Karpas-422 (cell line): ENCODE results near the gene AFF1. TPM values are rescaled to one million over a fixed set of nuclear protein-coding genes. Genes with fewer than 3 reads are reported as not detected.

Experiments used
- DNase-seq: peaks from one replicate; pipeline ENCODE4 v3.0.0-alpha.2; 2015
- H2AFZ ChIP-seq: fragments of 200-600 bp; sonication (generic); 2 replicates; pipeline ENCODE4 v1.6.1; 2014; ENCODE audit warnings: antibody characterized with exemption, low read length, mixed read lengths
- H3K27ac ChIP-seq: fragments of 200-600 bp; sonication (generic); 2 replicates; pipeline ENCODE4 v1.5.1; 2014; ENCODE audit warnings: mild to moderate bottlenecking, low read length, moderate library complexity
- H3K27me3 ChIP-seq: fragments of 200-600 bp; sonication (generic); 2 replicates; pipeline ENCODE4 v1.6.1; 2014; ENCODE audit warnings: low read length, mixed read lengths
- H3K36me3 ChIP-seq: fragments of 200-600 bp; sonication (generic); 2 replicates; pipeline ENCODE4 v1.6.1; 2014; ENCODE audit warnings: low read length, mixed read lengths; ENCODE audit not compliant: insufficient read depth
- H3K4me1 ChIP-seq: fragments of 200-600 bp; sonication (generic); 2 replicates; pipeline ENCODE4 v1.6.1; 2014; ENCODE audit warnings: mild to moderate bottlenecking, low read length, mixed read lengths
- H3K4me2 ChIP-seq: fragments of 200-600 bp; sonication (generic); 2 replicates; pipeline ENCODE4 v1.6.1; 2014; ENCODE audit warnings: low read length, low read depth, mild to moderate bottlenecking; ENCODE audit not compliant: poor library complexity, severe bottlenecking
- H3K4me3 ChIP-seq: fragments of 200-600 bp; sonication (generic); 2 replicates; pipeline ENCODE4 v1.5.1; 2014; ENCODE audit warnings: mild to moderate bottlenecking, antibody characterized with exemption, low read length, mixed read lengths
- H3K79me2 ChIP-seq: fragments of 200-600 bp; sonication (generic); 2 replicates; pipeline ENCODE4 v1.6.1; 2014; ENCODE audit warnings: mild to moderate bottlenecking, low read length, mixed read lengths
- H3K9ac ChIP-seq: fragments of 200-600 bp; sonication (generic); 2 replicates; pipeline ENCODE4 v1.6.0; 2014; ENCODE audit warnings: low read length
- H3K9me2 ChIP-seq: fragments of 200-600 bp; sonication (generic), shearing (Covaris generic); replicated peaks from 2 replicates; pipeline ENCODE4 v1.6.0; 2014; ENCODE audit warnings: mild to moderate bottlenecking, low read length, moderate library complexity; ENCODE audit not compliant: insufficient read depth
- H3K9me3 ChIP-seq: fragments of 300-700, 200-600 bp; sonication (generic); 2 replicates; pipeline ENCODE4 v1.6.1; 2014; ENCODE audit warnings: low read length, mixed read lengths
- H4K20me1 ChIP-seq: fragments of 200-600 bp; sonication (generic); 2 replicates; pipeline ENCODE4 v1.6.1; 2014; ENCODE audit warnings: mild to moderate bottlenecking, antibody characterized with exemption, low read length, low read depth; ENCODE audit not compliant: insufficient read depth
- total RNA-seq: library from RNA; depleted of rRNA; stranded (reverse); fragments of >200 nt; shearing (Covaris generic); gene quantifications from 2 replicates; pipeline ENCODE4 v1.2.3, GENCODE V29; 2014; ENCODE audit warnings: low replicate concordance

AFF1 gene
- total RNA-seq, 1 experiment from 2014 or later, result 6.6 TPM

GRCh38 chr4:86928400-86929255 is 6.2 kb upstream of the AFF1 start:
- H3K4me3 ChIP-seq, result no peak overlapping the region
- H3K9ac ChIP-seq, result no peak overlapping the region
- no peaks in the 10 kb centered on the region for H3K36me3 ChIP-seq
- no peaks in the 10 kb centered on the region for H3K9me2 ChIP-seq
- H3K27ac ChIP-seq, result no peak overlapping the region
- H3K4me2 ChIP-seq, result no peak overlapping the region
- no peaks in the 10 kb centered on the region for H3K9me3 ChIP-seq
- H3K4me1 ChIP-seq, result peaks cover 37% of the 10 kb centered on the region
- H3K79me2 ChIP-seq, result no peaks in the 10 kb centered on the region
- H3K27me3 ChIP-seq, result no peaks in the 10 kb centered on the region
- no peak overlapping the region for H2AFZ ChIP-seq
- DNase-seq, result no peak
- no peaks in the 10 kb centered on the region for H4K20me1 ChIP-seq

GRCh38 chr4:86934147-86934770 is 552 bp upstream of the AFF1 start:
- Histone ChIP-seq H3K36me3 (no peaks in the 10 kb centered on the region), H2AFZ (peak overlapping the region; percentile 91; the same call in 1 of the 2 replicates), H3K27me3 (no peaks in the 10 kb centered on the region), H3K9me2 (no peaks in the 10 kb centered on the region), H3K27ac (no peak overlapping the region), H3K9me3 (no peaks in the 10 kb centered on the region), H3K4me1 (peaks cover 64% of the 10 kb centered on the region), H3K9ac (peak overlapping the region; percentile 67), H4K20me1 (no peaks in the 10 kb centered on the region), H3K4me2 (peak overlapping the region; percentile 84), H3K79me2 (no peaks in the 10 kb centered on the region), H3K4me3 (peak overlapping the region; percentile 77)
- no peak for DNase-seq

- no peak for DNase-seq
- Histone ChIP-seq H4K20me1 (no peaks in the 10 kb centered on the region), H3K27ac (no peak overlapping the region), H3K4me1 (peaks cover 71% of the 10 kb centered on the region), H3K9me3 (no peaks in the 10 kb centered on the region), H3K4me2 (peak overlapping the region; percentile 84), H3K27me3 (no peaks in the 10 kb centered on the region), H3K36me3 (no peaks in the 10 kb centered on the region), H3K9ac (peak overlapping the region; percentile 71), H3K9me2 (no peaks in the 10 kb centered on the region), H3K4me3 (peak overlapping the region; percentile 77), H2AFZ (peak overlapping the region; percentile 93; the same call in 1 of the 2 replicates), H3K79me2 (no peaks in the 10 kb centered on the region)
These were observed 698 bp downstream of the AFF1 start for GRCh38 chr4:86935566-86935852.

GRCh38 chr4:86935853-86936733 is 1.3 kb downstream of the AFF1 start:
- Histone ChIP-seq H3K27ac (peak overlapping the region; percentile 14; the same call in 1 of the 2 replicates), H3K9ac (peak overlapping the region; percentile 71), H3K4me1 (peaks cover 65% of the 10 kb centered on the region), H4K20me1 (no peaks in the 10 kb centered on the region), H3K36me3 (no peaks in the 10 kb centered on the region), H3K4me2 (peak overlapping the region; percentile 84), H3K9me2 (no peaks in the 10 kb centered on the region), H2AFZ (peak overlapping the region; percentile 21; the same call in 1 of the 2 replicates), H3K4me3 (peak overlapping the region; percentile 77), H3K79me2 (no peaks in the 10 kb centered on the region), H3K9me3 (no peaks in the 10 kb centered on the region), H3K27me3 (no peaks in the 10 kb centered on the region)
- peak; percentile 78 for DNase-seq

- Histone ChIP-seq H3K9me3 (no peaks in the 10 kb centered on the region), H3K4me2 (peak overlapping the region; percentile 58), H3K4me1 (peaks cover 51% of the 10 kb centered on the region), H3K9ac (no peak overlapping the region), H3K36me3 (no peaks in the 10 kb centered on the region), H2AFZ (no peak overlapping the region), H3K79me2 (no peaks in the 10 kb centered on the region), H3K27me3 (no peaks in the 10 kb centered on the region), H4K20me1 (no peaks in the 10 kb centered on the region), H3K4me3 (no peak overlapping the region), H3K9me2 (no peaks in the 10 kb centered on the region), H3K27ac (no peak overlapping the region)
- DNase-seq, result no peak
These were observed 4.1 kb downstream of the AFF1 start for GRCh38 chr4:86938771-86939520.

GRCh38 chr4:86939729-86940575 is 5.1 kb downstream of the AFF1 start:
- Histone ChIP-seq H3K4me2 (peak overlapping the region; percentile 58), H4K20me1 (no peaks in the 10 kb centered on the region), H3K79me2 (no peaks in the 10 kb centered on the region), H3K4me3 (peak overlapping the region; percentile 34; the same call in 1 of the 2 replicates), H3K36me3 (no peaks in the 10 kb centered on the region), H3K9me3 (no peaks in the 10 kb centered on the region), H3K27ac (no peak overlapping the region), H3K9ac (no peak overlapping the region), H3K9me2 (no peaks in the 10 kb centered on the region), H2AFZ (no peak overlapping the region), H3K4me1 (peaks cover 46% of the 10 kb centered on the region), H3K27me3 (no peaks in the 10 kb centered on the region)
- peak; percentile 58 for DNase-seq

- peaks cover 38% of the 10 kb centered on the region for H3K4me1 ChIP-seq
- H3K4me2 ChIP-seq, result no peak overlapping the region
- no peak overlapping the region for H3K4me3 ChIP-seq
These were observed 6.2 kb downstream of the AFF1 start for GRCh38 chr4:86940920-86941460.

More at GRCh38 chr4:86940920-86941460, 6.2 kb downstream of the AFF1 start:
- Histone ChIP-seq H3K36me3 (no peaks in the 10 kb centered on the region), H3K9me2 (no peaks in the 10 kb centered on the region), H3K9me3 (no peaks in the 10 kb centered on the region), H3K27me3 (no peaks in the 10 kb centered on the region), H3K27ac (no peak overlapping the region), H3K9ac (no peak overlapping the region), H2AFZ (no peak overlapping the region), H4K20me1 (no peaks in the 10 kb centered on the region), H3K79me2 (no peaks in the 10 kb centered on the region)
- no peak for DNase-seq
